PFSK-1 (cell line): ENCODE results near the gene DDX41.

Experiments
- FOXP2 ChIP-seq: optimal IDR thresholded peaks from 2 replicates; pipeline ENCODE3; 2011; ENCODE audit warnings: borderline replicate concordance, control low read depth, inconsistent platforms; ENCODE audit not compliant: insufficient read depth; ENCODE audit errors: extremely low read length, extremely low read depth
- POLR2AphosphoS5 ChIP-seq: IDR thresholded peaks from 2 replicates; pipeline ENCODE4 v1.6.1; 2012; ENCODE audit warnings: low read depth, mild to moderate bottlenecking, control low read depth, low read length, moderate library complexity
- SIN3A ChIP-seq: IDR thresholded peaks from 2 replicates; pipeline ENCODE4 v1.6.1; 2012; ENCODE audit warnings: mild to moderate bottlenecking, low read length, moderate library complexity, borderline replicate concordance; ENCODE audit not compliant: insufficient read depth
- TAF1 ChIP-seq: IDR thresholded peaks from 2 replicates; pipeline ENCODE4 v1.6.1; 2012; ENCODE audit warnings: low read length, control low read depth, borderline replicate concordance; ENCODE audit not compliant: insufficient read depth
- TF ChIP-seq, protein P1 (sequence below), 2 experiments: IDR thresholded peaks; 2 replicates each; pipeline versions ENCODE4 v1.6.1 to v1.8.0; 2011 to 2012; ENCODE audit warnings: low read depth in 2 of 2, low read length in 2 of 2, control low read depth in 1 of 2, inconsistent platforms in 1 of 2, mild to moderate bottlenecking in 1 of 2, moderate library complexity in 1 of 2; ENCODE audit not compliant: insufficient read depth in 1 of 2

DDX41 gene

GRCh38 chr5:177462021-177462670 lies 54.6 kb downstream of the DDX41 start:
- TF ChIP-seq FOXP2 (no peak), TAF1 (no peak), POLR2AphosphoS5 (no peak), SIN3A (no peak)
- TF ChIP-seq, protein P1, sequence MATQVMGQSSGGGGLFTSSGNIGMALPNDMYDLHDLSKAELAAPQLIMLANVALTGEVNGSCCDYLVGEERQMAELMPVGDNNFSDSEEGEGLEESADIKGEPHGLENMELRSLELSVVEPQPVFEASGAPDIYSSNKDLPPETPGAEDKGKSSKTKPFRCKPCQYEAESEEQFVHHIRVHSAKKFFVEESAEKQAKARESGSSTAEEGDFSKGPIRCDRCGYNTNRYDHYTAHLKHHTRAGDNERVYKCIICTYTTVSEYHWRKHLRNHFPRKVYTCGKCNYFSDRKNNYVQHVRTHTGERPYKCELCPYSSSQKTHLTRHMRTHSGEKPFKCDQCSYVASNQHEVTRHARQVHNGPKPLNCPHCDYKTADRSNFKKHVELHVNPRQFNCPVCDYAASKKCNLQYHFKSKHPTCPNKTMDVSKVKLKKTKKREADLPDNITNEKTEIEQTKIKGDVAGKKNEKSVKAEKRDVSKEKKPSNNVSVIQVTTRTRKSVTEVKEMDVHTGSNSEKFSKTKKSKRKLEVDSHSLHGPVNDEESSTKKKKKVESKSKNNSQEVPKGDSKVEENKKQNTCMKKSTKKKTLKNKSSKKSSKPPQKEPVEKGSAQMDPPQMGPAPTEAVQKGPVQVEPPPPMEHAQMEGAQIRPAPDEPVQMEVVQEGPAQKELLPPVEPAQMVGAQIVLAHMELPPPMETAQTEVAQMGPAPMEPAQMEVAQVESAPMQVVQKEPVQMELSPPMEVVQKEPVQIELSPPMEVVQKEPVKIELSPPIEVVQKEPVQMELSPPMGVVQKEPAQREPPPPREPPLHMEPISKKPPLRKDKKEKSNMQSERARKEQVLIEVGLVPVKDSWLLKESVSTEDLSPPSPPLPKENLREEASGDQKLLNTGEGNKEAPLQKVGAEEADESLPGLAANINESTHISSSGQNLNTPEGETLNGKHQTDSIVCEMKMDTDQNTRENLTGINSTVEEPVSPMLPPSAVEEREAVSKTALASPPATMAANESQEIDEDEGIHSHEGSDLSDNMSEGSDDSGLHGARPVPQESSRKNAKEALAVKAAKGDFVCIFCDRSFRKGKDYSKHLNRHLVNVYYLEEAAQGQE (IDR thresholded peaks at IDR 0.05; ENCODE audit: insufficient read depth in 1 of 2, low read depth in 2 of 2, low read length in 2 of 2): no peak
